Astrocyte of the spinal cord (primary cell): ENCODE results near the gene RING1.

Experiments used
- DNase-seq: peaks from one replicate; pipeline ENCODE4 v3.0.0; 2011; ENCODE audit warnings: low read depth, low spot score
- H3K4me3 ChIP-seq: 2 replicates; pipeline ENCODE4 v1.5.1; 2011; ENCODE audit warnings: low read depth, mild to moderate bottlenecking, low read length, moderate library complexity
- CTCF ChIP-seq: IDR thresholded peaks from 2 replicates; pipeline ENCODE4 v1.5.1; 2012; ENCODE audit warnings: low read depth, mild to moderate bottlenecking, low read length, inconsistent platforms
- in situ Hi-C: cut with HindIII; loops from 2 replicates; pipeline ENCODE4 v1.10.0; 2017; ENCODE audit warnings: low sequenced_read_pairs

Gene RING1

GRCh38 chr6:33206864-33207551 is 1.3 kb upstream of the RING1 start:
- no peak for TF ChIP-seq CTCF
- peak; percentile 34 for DNase-seq
- in situ Hi-C loops = no loop called here
- H3K4me3 ChIP-seq = peak overlapping the region; percentile 89

- DNase-seq = peak; percentile 55
- no peak for TF ChIP-seq CTCF
- peak overlapping the region; percentile 89 for H3K4me3 ChIP-seq
- in situ Hi-C loops = no loop called here
Observed at GRCh38 chr6:33207552-33208090, 679 bp upstream of the RING1 start.

GRCh38 chr6:33209856-33210255 is 1.6 kb downstream of the RING1 start:
- no peak for TF ChIP-seq CTCF
- H3K4me3 ChIP-seq = no peak overlapping the region
- in situ Hi-C loops = no loop called here
- DNase-seq = no peak

GRCh38 chr6:33211136-33211535 is 2.8 kb downstream of the RING1 start:
- DNase-seq = no peak
- in situ Hi-C loops = no loop called here
- no peak for TF ChIP-seq CTCF
- H3K4me3 ChIP-seq = no peak overlapping the region

- no peak overlapping the region for H3K4me3 ChIP-seq
- no peak for DNase-seq
- in situ Hi-C loops = no loop called here
- TF ChIP-seq CTCF = no peak
Observed at GRCh38 chr6:33211666-33212422, 3.5 kb downstream of the RING1 start.

- H3K4me3 ChIP-seq = peak overlapping the region; percentile 51
- DNase-seq = no peak
- TF ChIP-seq CTCF = no peak
- in situ Hi-C loops = no loop called here
Observed at GRCh38 chr6:33212857-33213165, 4.5 kb downstream of the RING1 start.
